HG02642 (cell line): ENCODE measurements around the gene BRD3OS.

ENCODE experiments used
- ATAC-seq: cut with Tn5 transposase; IDR thresholded peaks from one replicate; pipeline ENCODE4 v1.9.1; 2021; ENCODE audit warnings: mild to moderate bottlenecking; ENCODE audit not compliant: unreplicated experiment, poor library complexity

The BRD3OS gene

GRCh38 chr9:134024828-134025605 is at the start of gene BRD3OS:
BRD3OS (plus strand) TSS chr9:134025481; CDS start chr9:134026748, 1,267 bp downstream.
- ATAC-seq: peak; percentile 94

GRCh38 chr9:133975511-133975910 is 49.8 kb upstream of the BRD3OS start:
- no peak for ATAC-seq

GRCh38 chr9:133976191-133976861 is 49.0 kb upstream of the BRD3OS start:
- ATAC-seq: no peak

- no peak for ATAC-seq
These were observed 48.4 kb upstream of the BRD3OS start for GRCh38 chr9:133976887-133977286.

- no peak for ATAC-seq
These were observed 47.7 kb upstream of the BRD3OS start for GRCh38 chr9:133977421-133978201.

- no peak for ATAC-seq
These were observed 46.9 kb upstream of the BRD3OS start for GRCh38 chr9:133978226-133978898.

- ATAC-seq: no peak
These were observed 46.4 kb upstream of the BRD3OS start for GRCh38 chr9:133978899-133979272.

- peak; percentile 49 for ATAC-seq
These were observed 45.9 kb upstream of the BRD3OS start for GRCh38 chr9:133979273-133979920.

GRCh38 chr9:133979921-133980863 is 45.1 kb upstream of the BRD3OS start:
- peak; percentile 4 for ATAC-seq

GRCh38 chr9:133980864-133981588 is 44.3 kb upstream of the BRD3OS start:
- ATAC-seq: no peak

GRCh38 chr9:133981589-133981957 is 43.7 kb upstream of the BRD3OS start:
- ATAC-seq: no peak

GRCh38 chr9:133981958-133982681 is 43.2 kb upstream of the BRD3OS start:
- no peak for ATAC-seq

- ATAC-seq: no peak
These were observed 42.1 kb upstream of the BRD3OS start for GRCh38 chr9:133982971-133983720.

- ATAC-seq: no peak
These were observed 39.2 kb upstream of the BRD3OS start for GRCh38 chr9:133986061-133986460.

- ATAC-seq: no peak
These were observed 38.4 kb upstream of the BRD3OS start for GRCh38 chr9:133986774-133987445.

- ATAC-seq: no peak
These were observed 37.9 kb upstream of the BRD3OS start for GRCh38 chr9:133987446-133987788.
